Hair follicular keratinocyte (primary cell): ENCODE measurements around the gene CENPL. TPM values are rescaled to one million over a fixed set of nuclear protein-coding genes. Genes with fewer than 3 reads are reported as not detected.

Source experiments
- total RNA-seq: library from RNA; depleted of rRNA; stranded (reverse); fragments of >200 nt; gene quantifications from 2 replicates; pipeline ENCODE4 v1.2.3, GENCODE V29; 2015

The CENPL gene
- 10.9 and 14.5 TPM in 2 replicates for total RNA-seq

GRCh38 chr1:173824315-173825081 is at the start of gene CENPL, which contains the start of gene DARS2:
Gene CENPL (minus strand): TSS chr1:173824883. CDS start chr1:173811299, 13,584 bp downstream.
Gene DARS2 (plus strand): TSS chr1:173824673. CDS start chr1:173825230, 557 bp downstream.

GRCh38 chr1:173868266-173869020 is 43.8 kb upstream of the CENPL start, which contains the start of gene ZBTB37:
Gene ZBTB37 (plus strand): TSS chr1:173868380. CDS start chr1:173870226, 1,846 bp downstream.

GRCh38 chr1:173867753-173868265 is 43.1 kb upstream of the CENPL start, which contains the start of gene GAS5:
Gene GAS5 (minus strand): TSS chr1:173867989.

Other genes with a start within 250 kb of the CENPL start
- not detected in 2 replicates for gene SLC9C2, start 221.8 kb downstream of the CENPL start, total RNA-seq
- not detected in 2 replicates for gene TEX50, start 189.5 kb downstream of the CENPL start, total RNA-seq
- not detected in 2 replicates for gene ANKRD45, start 155.0 kb downstream of the CENPL start, total RNA-seq
- gene KLHL20, start 109.9 kb downstream of the CENPL start, total RNA-seq = 18.4 and 20.9 TPM in 2 replicates
- 23.5 and 23.9 TPM in 2 replicates for gene DARS2, start 210 bp downstream of the CENPL start, total RNA-seq
- 521 and 783 TPM in 2 replicates for gene GAS5, start 43.1 kb upstream of the CENPL start, total RNA-seq
- gene ZBTB37, start 43.5 kb upstream of the CENPL start, total RNA-seq = 1.0 and 1.5 TPM in 2 replicates
- not detected in 2 replicates for gene SERPINC1, start 92.4 kb upstream of the CENPL start, total RNA-seq
- gene RC3H1, start 197.5 kb upstream of the CENPL start, total RNA-seq = 5.7 and 8.0 TPM in 2 replicates